WTC11 (cell line): ENCODE data around the gene NOL9.

Source experiments
- ATF6 ChIP-seq: sonication (generic); formaldehyde crosslinking; IDR thresholded peaks from 2 replicates; pipeline ENCODE4 v1.8.1; 2023; ENCODE audit warnings: mild to moderate bottlenecking, missing genetic modification reagents
- GABPB1 ChIP-seq: sonication (generic); formaldehyde crosslinking; IDR thresholded peaks from 2 replicates; pipeline ENCODE4 v1.8.1; 2023; ENCODE audit warnings: mild to moderate bottlenecking, missing genetic modification reagents
- TF ChIP-seq, protein P1 (sequence below): fragments of 200-600 bp; IDR thresholded peaks from 2 replicates; pipeline ENCODE4 v1.8.0; 2022; ENCODE audit warnings: antibody characterized with exemption

DNA sequence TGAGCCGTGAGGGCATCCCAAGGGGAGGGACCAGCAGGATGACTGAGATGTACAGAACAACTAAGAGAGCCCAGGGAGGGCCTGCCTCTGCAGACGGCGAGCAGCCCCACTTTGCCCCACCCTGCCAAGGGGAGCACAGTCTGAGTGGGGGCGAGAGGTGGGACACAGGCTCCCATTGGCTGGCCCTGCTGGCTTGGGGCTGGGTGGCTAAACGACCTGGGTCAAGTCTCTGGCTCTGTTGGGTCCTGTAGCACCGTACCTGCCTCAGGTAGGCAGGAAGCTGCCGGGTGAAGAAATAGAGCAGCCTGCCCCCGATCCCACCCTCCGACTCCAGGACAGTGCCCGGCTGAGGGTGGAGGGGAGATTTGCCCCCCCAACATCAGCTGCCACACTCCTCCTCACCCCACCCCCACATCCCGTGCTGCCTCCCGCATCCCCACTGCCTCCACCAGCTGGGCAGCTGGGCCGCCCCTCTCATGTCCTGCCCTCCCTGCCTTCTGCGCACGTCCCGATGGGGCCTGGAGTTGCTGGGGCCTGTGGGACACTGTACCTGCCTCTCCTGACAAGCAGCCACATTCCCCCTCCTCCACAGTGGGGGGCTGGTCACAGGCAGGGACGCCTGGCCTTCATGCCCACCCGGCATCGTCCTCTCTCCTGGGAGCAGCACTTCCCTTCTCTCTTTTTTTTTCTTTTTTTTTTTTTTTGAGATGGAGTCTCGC is 50.3 kb downstream of the NOL9 start:
- TF ChIP-seq, protein P1, sequence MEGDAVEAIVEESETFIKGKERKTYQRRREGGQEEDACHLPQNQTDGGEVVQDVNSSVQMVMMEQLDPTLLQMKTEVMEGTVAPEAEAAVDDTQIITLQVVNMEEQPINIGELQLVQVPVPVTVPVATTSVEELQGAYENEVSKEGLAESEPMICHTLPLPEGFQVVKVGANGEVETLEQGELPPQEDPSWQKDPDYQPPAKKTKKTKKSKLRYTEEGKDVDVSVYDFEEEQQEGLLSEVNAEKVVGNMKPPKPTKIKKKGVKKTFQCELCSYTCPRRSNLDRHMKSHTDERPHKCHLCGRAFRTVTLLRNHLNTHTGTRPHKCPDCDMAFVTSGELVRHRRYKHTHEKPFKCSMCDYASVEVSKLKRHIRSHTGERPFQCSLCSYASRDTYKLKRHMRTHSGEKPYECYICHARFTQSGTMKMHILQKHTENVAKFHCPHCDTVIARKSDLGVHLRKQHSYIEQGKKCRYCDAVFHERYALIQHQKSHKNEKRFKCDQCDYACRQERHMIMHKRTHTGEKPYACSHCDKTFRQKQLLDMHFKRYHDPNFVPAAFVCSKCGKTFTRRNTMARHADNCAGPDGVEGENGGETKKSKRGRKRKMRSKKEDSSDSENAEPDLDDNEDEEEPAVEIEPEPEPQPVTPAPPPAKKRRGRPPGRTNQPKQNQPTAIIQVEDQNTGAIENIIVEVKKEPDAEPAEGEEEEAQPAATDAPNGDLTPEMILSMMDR, result no peak
- TF ChIP-seq ATF6 (CRISPR knock-in tag) (no peak), GABPB1 (no peak)
